Mammary epithelial cell (primary cell): ENCODE data around the gene PAQR5.

Source experiments
- CTCF ChIP-seq, 2 donors: IDR thresholded peaks in 1 of 2; conservative IDR thresholded peaks in 1 of 2; 2 replicates each; pipeline ENCODE4 v1.5.1; 2011 to 2012; ENCODE audit warnings: inconsistent platforms in 2 of 2, low read length in 2 of 2, mild to moderate bottlenecking in 2 of 2, control low read depth in 1 of 2, low read depth in 1 of 2; ENCODE audit not compliant: insufficient read depth in 1 of 2; ENCODE audit errors: extremely low read depth in 1 of 2
- EZH2 ChIP-seq: IDR thresholded peaks from 2 replicates; pipeline ENCODE4 v1.6.1; 2012; ENCODE audit warnings: low read length, inconsistent platforms, borderline replicate concordance

GRCh38 chr15:69285834-69286233 lies 12.9 kb upstream of the PAQR5 start:
- TF ChIP-seq EZH2 = no peak
- no peak for TF ChIP-seq CTCF (conservative IDR thresholded peaks at IDR 0.05 in 1 of 2, IDR thresholded peaks at IDR 0.05 in 1 of 2; ENCODE audit: extremely low read depth in 1 of 2, insufficient read depth in 1 of 2, low read depth in 1 of 2, low read length in 2 of 2)
